Bronchial epithelial cell (primary cell): ENCODE measurements around the gene ACOXL. TPM values are rescaled to one million over a fixed set of nuclear protein-coding genes. Genes with fewer than 3 reads are reported as not detected.
"Not testable (repeated sequence)": the region's sequence is repeated elsewhere in the genome, so short reads cannot be mapped to it uniquely, and the experiment has no call there.

Experiments used
- DNase-seq: peaks from one replicate; pipeline ENCODE4 v3.0.0-alpha.2; 2010; ENCODE audit warnings: low read depth
- FAIRE-seq: peaks from 2 replicates; lab custom pipeline; 2011; peaks lifted over from hg19 to GRCh38; lab: Jason Lieb, UNC
- H3K27me3 ChIP-seq: 2 replicates; pipeline ENCODE4 v1.5.1; 2011; ENCODE audit warnings: low read length; ENCODE audit not compliant: control insufficient read depth, insufficient read depth
- H3K36me3 ChIP-seq: 2 replicates; pipeline ENCODE4 v1.5.1; 2011; ENCODE audit warnings: low read length; ENCODE audit not compliant: control insufficient read depth, insufficient read depth
- H3K4me3 ChIP-seq: 2 replicates; pipeline ENCODE4 v1.5.1; 2011; ENCODE audit warnings: mild to moderate bottlenecking, low read depth, low read length, control low read depth
- total RNA-seq: library from RNA; depleted of rRNA; stranded (reverse); fragments of >200 nt; gene quantifications from 2 replicates; pipeline ENCODE4 v1.2.1, GENCODE V29; 2014
- TF ChIP-seq, protein P1 (sequence below): IDR thresholded peaks from 2 replicates; pipeline ENCODE4 v1.5.1; 2011; ENCODE audit warnings: mild to moderate bottlenecking, moderate library complexity, low read length, control low read depth, inconsistent platforms; ENCODE audit not compliant: insufficient read depth, severe bottlenecking

ACOXL gene
- total RNA-seq, 1 donor from 2014 or later, result not detected

DNA sequence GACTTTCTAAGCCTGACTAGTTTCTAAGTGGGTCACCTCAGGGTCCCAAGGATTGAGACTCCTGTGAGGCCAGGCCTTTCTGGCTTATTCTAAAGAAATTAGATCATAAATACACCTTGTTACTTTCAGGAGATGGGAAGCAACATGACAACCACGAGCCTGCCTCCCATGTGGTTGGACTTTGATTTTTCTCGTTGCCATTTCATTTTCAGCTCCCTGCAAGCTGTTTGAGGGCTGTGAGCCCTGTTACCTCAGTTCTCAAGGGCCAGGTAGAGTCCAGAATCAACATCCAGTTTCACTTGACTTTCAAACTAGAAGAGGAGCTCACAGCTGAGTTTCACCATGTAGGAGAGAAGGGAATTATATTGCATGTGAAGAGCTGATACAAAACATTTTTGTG, 228.6 kb downstream of the ACOXL start:
- TF ChIP-seq, protein P1, sequence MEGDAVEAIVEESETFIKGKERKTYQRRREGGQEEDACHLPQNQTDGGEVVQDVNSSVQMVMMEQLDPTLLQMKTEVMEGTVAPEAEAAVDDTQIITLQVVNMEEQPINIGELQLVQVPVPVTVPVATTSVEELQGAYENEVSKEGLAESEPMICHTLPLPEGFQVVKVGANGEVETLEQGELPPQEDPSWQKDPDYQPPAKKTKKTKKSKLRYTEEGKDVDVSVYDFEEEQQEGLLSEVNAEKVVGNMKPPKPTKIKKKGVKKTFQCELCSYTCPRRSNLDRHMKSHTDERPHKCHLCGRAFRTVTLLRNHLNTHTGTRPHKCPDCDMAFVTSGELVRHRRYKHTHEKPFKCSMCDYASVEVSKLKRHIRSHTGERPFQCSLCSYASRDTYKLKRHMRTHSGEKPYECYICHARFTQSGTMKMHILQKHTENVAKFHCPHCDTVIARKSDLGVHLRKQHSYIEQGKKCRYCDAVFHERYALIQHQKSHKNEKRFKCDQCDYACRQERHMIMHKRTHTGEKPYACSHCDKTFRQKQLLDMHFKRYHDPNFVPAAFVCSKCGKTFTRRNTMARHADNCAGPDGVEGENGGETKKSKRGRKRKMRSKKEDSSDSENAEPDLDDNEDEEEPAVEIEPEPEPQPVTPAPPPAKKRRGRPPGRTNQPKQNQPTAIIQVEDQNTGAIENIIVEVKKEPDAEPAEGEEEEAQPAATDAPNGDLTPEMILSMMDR, result no peak
- no peaks in the 10 kb centered on the region for H3K36me3 ChIP-seq
- FAIRE-seq, result no peak
- DNase-seq, result no peak
- no peak overlapping the region for H3K4me3 ChIP-seq
- H3K27me3 ChIP-seq, result no peaks in the 10 kb centered on the region

DNA sequence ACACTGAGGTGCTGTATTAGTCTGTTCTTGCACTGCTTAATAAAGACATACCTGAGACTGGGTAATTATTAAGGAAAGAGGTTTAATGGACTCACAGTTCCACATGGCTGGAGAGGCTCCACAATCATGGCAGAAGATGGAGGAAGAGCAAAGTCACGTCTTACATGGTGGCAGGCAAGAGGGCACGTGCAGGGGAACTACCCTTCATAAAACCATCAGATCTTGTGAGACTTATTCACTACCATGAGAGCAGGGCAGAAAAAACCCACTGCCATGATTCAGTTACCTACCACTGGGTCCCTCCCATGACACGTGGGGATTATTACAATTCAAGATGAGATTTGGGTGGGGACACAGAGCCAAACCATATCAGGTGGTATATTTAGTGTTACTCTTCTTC, 229.3 kb downstream of the ACOXL start:
- H3K27me3 ChIP-seq, FAIRE-seq, H3K4me3 ChIP-seq, DNase-seq, H3K36me3 ChIP-seq: not testable (repeated sequence)

DNA sequence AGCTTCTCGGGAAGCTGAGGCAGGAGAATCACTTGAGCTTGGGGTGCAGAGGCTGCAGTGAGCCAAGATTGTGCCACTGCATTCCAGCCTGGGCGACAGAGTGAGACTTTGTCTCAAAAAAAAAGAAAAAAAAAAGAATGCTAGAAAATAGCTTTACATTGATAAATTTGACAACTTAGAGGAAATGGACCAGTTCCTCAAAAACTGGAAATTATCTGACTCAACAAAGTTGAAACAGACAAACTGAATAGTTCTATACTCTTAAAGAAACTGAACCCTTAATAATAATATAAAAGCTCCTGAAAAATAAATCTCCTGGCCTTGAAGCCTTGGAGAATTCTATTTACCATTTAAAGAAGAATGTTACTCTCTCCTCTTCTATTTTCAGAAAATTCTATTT, 237.3 kb downstream of the ACOXL start:
- Histone ChIP-seq H3K4me3 (no peak overlapping the region), H3K36me3 (no peaks in the 10 kb centered on the region), H3K27me3 (no peaks in the 10 kb centered on the region)
- DNase-seq (no peak), FAIRE-seq (no peak)
- TF ChIP-seq, protein P1, result no peak

DNA sequence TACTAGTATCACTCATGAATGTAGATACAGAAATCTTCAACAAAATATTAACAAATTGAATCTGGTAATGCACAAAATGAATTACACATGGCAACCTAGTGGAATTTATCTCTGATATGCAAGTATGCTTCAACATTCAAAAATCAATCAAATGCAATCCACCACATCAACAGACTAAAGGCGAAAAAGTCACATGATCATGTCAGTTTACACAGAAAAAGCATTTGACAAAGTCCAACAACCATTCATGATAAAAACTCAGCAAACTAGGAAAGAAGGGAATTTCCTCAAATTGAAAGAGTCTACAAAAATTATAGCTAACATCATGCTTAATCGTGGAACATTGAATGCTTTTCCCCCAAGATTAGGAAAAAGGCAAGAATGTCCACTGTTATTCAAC, 237.8 kb downstream of the ACOXL start:
- Histone ChIP-seq H3K36me3 (no peaks in the 10 kb centered on the region), H3K27me3 (no peaks in the 10 kb centered on the region), H3K4me3 (no peak overlapping the region)
- TF ChIP-seq, protein P1, result no peak
- DNase-seq (no peak), FAIRE-seq (no peak)

DNA sequence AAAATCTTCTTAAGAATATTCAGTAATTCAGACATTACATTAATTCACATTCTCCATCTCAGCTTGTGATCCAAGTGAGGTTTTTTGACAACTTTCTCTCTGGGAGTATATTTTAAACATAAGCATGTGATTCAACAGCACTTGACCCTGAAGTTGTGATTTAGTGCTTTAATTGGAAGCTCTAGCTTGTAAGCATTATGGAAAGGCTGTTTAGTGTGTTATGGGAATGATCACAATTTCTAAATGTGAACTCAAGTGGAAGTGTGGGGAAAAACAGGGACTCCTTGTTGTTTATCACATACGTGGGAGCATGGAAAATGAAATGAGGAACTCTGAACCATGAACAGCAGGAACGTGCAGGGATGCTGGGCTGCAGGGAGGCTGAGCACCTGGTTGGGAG, 239.4 kb downstream of the ACOXL start:
- TF ChIP-seq, protein P1, result no peak
- no peak overlapping the region for H3K4me3 ChIP-seq
- H3K27me3 ChIP-seq, result no peaks in the 10 kb centered on the region
- FAIRE-seq, result no peak
- no peaks in the 10 kb centered on the region for H3K36me3 ChIP-seq
- DNase-seq, result no peak

DNA sequence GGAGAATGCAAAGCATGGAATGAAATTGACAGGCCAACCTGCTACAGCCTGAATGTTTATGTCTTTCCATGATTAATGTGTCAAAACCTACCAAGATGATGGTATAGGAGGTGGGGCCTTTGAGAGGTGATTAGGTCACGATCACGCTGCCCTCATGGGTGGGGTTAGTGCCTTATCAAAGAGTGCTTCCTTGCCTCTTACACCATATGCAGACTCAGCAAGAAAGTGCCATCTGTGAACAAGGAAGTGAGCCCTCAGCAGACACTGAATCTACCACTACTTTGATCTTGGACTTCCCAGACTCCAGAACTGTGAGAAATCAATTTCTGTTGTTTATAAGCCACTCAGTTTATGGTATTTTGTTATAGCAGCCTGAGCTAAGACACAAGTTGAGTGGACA, 240.9 kb downstream of the ACOXL start:
- Histone ChIP-seq H3K36me3 (no peaks in the 10 kb centered on the region), H3K27me3 (no peaks in the 10 kb centered on the region), H3K4me3 (no peak overlapping the region)
- no peak for DNase-seq
- FAIRE-seq, result no peak
- TF ChIP-seq, protein P1, result no peak
